OCI-LY3 (cell line): ENCODE measurements around the gene SSUH2.

ENCODE experiments used
- CTCF ChIP-seq: fragments of 200-600, 300-600 bp; sonication (generic); IDR thresholded peaks from 2 replicates; pipeline ENCODE4 v1.5.1; 2014; ENCODE audit warnings: antibody characterized with exemption, low read length, low read depth
- EZH2phosphoT487 ChIP-seq: fragments of 200-600 bp; shearing (Covaris generic); IDR thresholded peaks from 2 replicates; pipeline ENCODE4 v1.6.1; 2018; ENCODE audit warnings: antibody characterized with exemption, mixed run types, low read depth

GRCh38 chr3:8645712-8646111 lies 1.1 kb upstream of the SSUH2 start:
- TF ChIP-seq CTCF (no peak), EZH2phosphoT487 (no peak)
